ENCODE measurements around the gene EARS2. TPM values are rescaled to one million over a fixed set of nuclear protein-coding genes. Genes with fewer than 3 reads are reported as not detected.
"Not testable (repeated sequence)": the region's sequence is repeated elsewhere in the genome, so short reads cannot be mapped to it uniquely, and the experiment has no call there.

Gene EARS2
- total RNA-seq, 1 donor from 2014 or later = 26.1 TPM

- not testable (repeated sequence) for H3K4me1 ChIP-seq (ENCODE audit: control insufficient read depth in 3 of 3, insufficient read depth in 3 of 3, low read length in 3 of 3); H3K27ac ChIP-seq (ENCODE audit: low read depth, low read length); H3K4me3 ChIP-seq (ENCODE audit: low read length in 3 of 3); H3K9ac ChIP-seq (ENCODE audit: low read depth in 1 of 3, low read length in 3 of 3); H3K27me3 ChIP-seq (ENCODE audit: control insufficient read depth in 3 of 3, insufficient read depth in 3 of 3, low read length in 3 of 3); H3K9me3 ChIP-seq (ENCODE audit: control insufficient read depth in 3 of 3, low read length in 3 of 3)
- peaks cover 46 to 65% (median 59%) of the 10 kb centered on the region in 3 donors for H3K36me3 ChIP-seq (ENCODE audit: control insufficient read depth in 3 of 3, insufficient read depth in 3 of 3, low read length in 3 of 3)
These were observed 26.1 kb upstream of the EARS2 start for GRCh38 chr16:23583271-23583670.

GRCh38 chr16:23581764-23582163, 24.6 kb upstream of the EARS2 start:
- Histone ChIP-seq H3K4me3 (ENCODE audit: low read length in 3 of 3) (no peak overlapping the region), H3K9me3 (ENCODE audit: control insufficient read depth in 3 of 3, low read length in 3 of 3) (no peaks in the 10 kb centered on the region), H3K27me3 (ENCODE audit: control insufficient read depth in 3 of 3, insufficient read depth in 3 of 3, low read length in 3 of 3) (no peaks in the 10 kb centered on the region), H3K4me1 (ENCODE audit: control insufficient read depth in 3 of 3, insufficient read depth in 3 of 3, low read length in 3 of 3) (peaks cover 0 to 2% (median 0%) of the 10 kb centered on the region in 3 donors), H3K36me3 (ENCODE audit: control insufficient read depth in 3 of 3, insufficient read depth in 3 of 3, low read length in 3 of 3) (peaks cover 39 to 65% (median 50%) of the 10 kb centered on the region in 3 donors), H3K9ac (ENCODE audit: low read depth in 1 of 3, low read length in 3 of 3) (no peak overlapping the region), H3K27ac (ENCODE audit: low read depth, low read length) (no peak overlapping the region)

GRCh38 chr16:23580391-23580790, 23.2 kb upstream of the EARS2 start:
- no peaks in the 10 kb centered on the region for H3K27me3 ChIP-seq (ENCODE audit: control insufficient read depth in 3 of 3, insufficient read depth in 3 of 3, low read length in 3 of 3)
- no peak overlapping the region for H3K27ac ChIP-seq (ENCODE audit: low read depth, low read length)
- no peak overlapping the region for H3K4me3 ChIP-seq (ENCODE audit: low read length in 3 of 3)
- peaks cover 0 to 2% (median 0%) of the 10 kb centered on the region in 3 donors for H3K4me1 ChIP-seq (ENCODE audit: control insufficient read depth in 3 of 3, insufficient read depth in 3 of 3, low read length in 3 of 3)
- H3K9me3 ChIP-seq (ENCODE audit: control insufficient read depth in 3 of 3, low read length in 3 of 3) = no peaks in the 10 kb centered on the region
- peaks cover 38 to 64% (median 45%) of the 10 kb centered on the region in 3 donors for H3K36me3 ChIP-seq (ENCODE audit: control insufficient read depth in 3 of 3, insufficient read depth in 3 of 3, low read length in 3 of 3)
- H3K9ac ChIP-seq (ENCODE audit: low read depth in 1 of 3, low read length in 3 of 3) = no peak overlapping the region

GRCh38 chr16:23579371-23579770, 22.2 kb upstream of the EARS2 start:
- Histone ChIP-seq H3K9ac (ENCODE audit: low read depth in 1 of 3, low read length in 3 of 3) (no peak overlapping the region), H3K4me1 (ENCODE audit: control insufficient read depth in 3 of 3, insufficient read depth in 3 of 3, low read length in 3 of 3) (peaks cover 0 to 2% (median 0%) of the 10 kb centered on the region in 3 donors), H3K36me3 (ENCODE audit: control insufficient read depth in 3 of 3, insufficient read depth in 3 of 3, low read length in 3 of 3) (peaks cover 30 to 54% (median 42%) of the 10 kb centered on the region in 3 donors), H3K27me3 (ENCODE audit: control insufficient read depth in 3 of 3, insufficient read depth in 3 of 3, low read length in 3 of 3) (no peaks in the 10 kb centered on the region), H3K9me3 (ENCODE audit: control insufficient read depth in 3 of 3, low read length in 3 of 3) (no peaks in the 10 kb centered on the region), H3K4me3 (ENCODE audit: low read length in 3 of 3) (no peak overlapping the region), H3K27ac (ENCODE audit: low read depth, low read length) (no peak overlapping the region)

GRCh38 chr16:23578101-23578830, 21.1 kb upstream of the EARS2 start:
- Histone ChIP-seq H3K4me3 (ENCODE audit: low read length in 3 of 3) (no peak overlapping the region), H3K9ac (ENCODE audit: low read depth in 1 of 3, low read length in 3 of 3) (no peak overlapping the region), H3K4me1 (ENCODE audit: control insufficient read depth in 3 of 3, insufficient read depth in 3 of 3, low read length in 3 of 3) (peaks cover 2 to 6% (median 4%) of the 10 kb centered on the region in 3 donors), H3K36me3 (ENCODE audit: control insufficient read depth in 3 of 3, insufficient read depth in 3 of 3, low read length in 3 of 3) (peaks cover 31 to 53% (median 46%) of the 10 kb centered on the region in 3 donors), H3K9me3 (ENCODE audit: control insufficient read depth in 3 of 3, low read length in 3 of 3) (no peaks in the 10 kb centered on the region), H3K27ac (ENCODE audit: low read depth, low read length) (no peak overlapping the region), H3K27me3 (ENCODE audit: control insufficient read depth in 3 of 3, insufficient read depth in 3 of 3, low read length in 3 of 3) (no peaks in the 10 kb centered on the region)

GRCh38 chr16:23577493-23577892, 20.3 kb upstream of the EARS2 start:
- peaks cover 31 to 60% (median 54%) of the 10 kb centered on the region in 3 donors for H3K36me3 ChIP-seq (ENCODE audit: control insufficient read depth in 3 of 3, insufficient read depth in 3 of 3, low read length in 3 of 3)
- peaks cover 2 to 14% (median 11%) of the 10 kb centered on the region in 3 donors for H3K4me1 ChIP-seq (ENCODE audit: control insufficient read depth in 3 of 3, insufficient read depth in 3 of 3, low read length in 3 of 3)
- no peaks in the 10 kb centered on the region for H3K27me3 ChIP-seq (ENCODE audit: control insufficient read depth in 3 of 3, insufficient read depth in 3 of 3, low read length in 3 of 3)
- H3K27ac ChIP-seq (ENCODE audit: low read depth, low read length) = no peak overlapping the region
- no peaks in the 10 kb centered on the region for H3K9me3 ChIP-seq (ENCODE audit: control insufficient read depth in 3 of 3, low read length in 3 of 3)
- no peak overlapping the region for H3K4me3 ChIP-seq (ENCODE audit: low read length in 3 of 3)
- H3K9ac ChIP-seq (ENCODE audit: low read depth in 1 of 3, low read length in 3 of 3) = no peak overlapping the region

GRCh38 chr16:23575834-23576233, 18.7 kb upstream of the EARS2 start:
- peaks cover 34 to 61% (median 57%) of the 10 kb centered on the region in 3 donors for H3K36me3 ChIP-seq (ENCODE audit: control insufficient read depth in 3 of 3, insufficient read depth in 3 of 3, low read length in 3 of 3)
- no peaks in the 10 kb centered on the region for H3K9me3 ChIP-seq (ENCODE audit: control insufficient read depth in 3 of 3, low read length in 3 of 3)
- H3K4me3 ChIP-seq (ENCODE audit: low read length in 3 of 3) = no peak overlapping the region
- no peak overlapping the region for H3K9ac ChIP-seq (ENCODE audit: low read depth in 1 of 3, low read length in 3 of 3)
- H3K27me3 ChIP-seq (ENCODE audit: control insufficient read depth in 3 of 3, insufficient read depth in 3 of 3, low read length in 3 of 3) = no peaks in the 10 kb centered on the region
- H3K27ac ChIP-seq (ENCODE audit: low read depth, low read length) = no peak overlapping the region
- H3K4me1 ChIP-seq (ENCODE audit: control insufficient read depth in 3 of 3, insufficient read depth in 3 of 3, low read length in 3 of 3) = peaks cover 2 to 21% (median 11%) of the 10 kb centered on the region in 3 donors

- Histone ChIP-seq H3K27me3 (ENCODE audit: control insufficient read depth in 3 of 3, insufficient read depth in 3 of 3, low read length in 3 of 3) (no peaks in the 10 kb centered on the region), H3K9ac (ENCODE audit: low read depth in 1 of 3, low read length in 3 of 3) (no peak overlapping the region), H3K36me3 (ENCODE audit: control insufficient read depth in 3 of 3, insufficient read depth in 3 of 3, low read length in 3 of 3) (peaks cover 29 to 58% (median 57%) of the 10 kb centered on the region in 3 donors), H3K4me1 (ENCODE audit: control insufficient read depth in 3 of 3, insufficient read depth in 3 of 3, low read length in 3 of 3) (peaks cover 2 to 21% (median 11%) of the 10 kb centered on the region in 3 donors), H3K4me3 (ENCODE audit: low read length in 3 of 3) (no peak overlapping the region), H3K27ac (ENCODE audit: low read depth, low read length) (no peak overlapping the region), H3K9me3 (ENCODE audit: control insufficient read depth in 3 of 3, low read length in 3 of 3) (no peaks in the 10 kb centered on the region)
These were observed 16.7 kb upstream of the EARS2 start for GRCh38 chr16:23573817-23574216.

- Histone ChIP-seq H3K4me3 (ENCODE audit: low read length in 3 of 3) (no peak overlapping the region), H3K27me3 (ENCODE audit: control insufficient read depth in 3 of 3, insufficient read depth in 3 of 3, low read length in 3 of 3) (no peaks in the 10 kb centered on the region), H3K27ac (ENCODE audit: low read depth, low read length) (no peak overlapping the region), H3K36me3 (ENCODE audit: control insufficient read depth in 3 of 3, insufficient read depth in 3 of 3, low read length in 3 of 3) (peaks cover 33 to 60% (median 53%) of the 10 kb centered on the region in 3 donors), H3K9ac (ENCODE audit: low read depth in 1 of 3, low read length in 3 of 3) (peak overlapping the region in 1 of 3 donors; percentile 9), H3K9me3 (ENCODE audit: control insufficient read depth in 3 of 3, low read length in 3 of 3) (no peaks in the 10 kb centered on the region), H3K4me1 (ENCODE audit: control insufficient read depth in 3 of 3, insufficient read depth in 3 of 3, low read length in 3 of 3) (peaks cover 0 to 21% (median 11%) of the 10 kb centered on the region in 3 donors)
These were observed 15.2 kb upstream of the EARS2 start for GRCh38 chr16:23572394-23572793.

GRCh38 chr16:23571895-23572294, 14.7 kb upstream of the EARS2 start:
- Histone ChIP-seq H3K4me1 (ENCODE audit: control insufficient read depth in 3 of 3, insufficient read depth in 3 of 3, low read length in 3 of 3) (peaks cover 0 to 21% (median 11%) of the 10 kb centered on the region in 3 donors), H3K36me3 (ENCODE audit: control insufficient read depth in 3 of 3, insufficient read depth in 3 of 3, low read length in 3 of 3) (peaks cover 38 to 62% (median 58%) of the 10 kb centered on the region in 3 donors), H3K27ac (ENCODE audit: low read depth, low read length) (no peak overlapping the region), H3K9me3 (ENCODE audit: control insufficient read depth in 3 of 3, low read length in 3 of 3) (no peaks in the 10 kb centered on the region), H3K4me3 (ENCODE audit: low read length in 3 of 3) (no peak overlapping the region), H3K27me3 (ENCODE audit: control insufficient read depth in 3 of 3, insufficient read depth in 3 of 3, low read length in 3 of 3) (no peaks in the 10 kb centered on the region), H3K9ac (ENCODE audit: low read depth in 1 of 3, low read length in 3 of 3) (no peak overlapping the region)
